Activated T-helper 9 cell treated with anti-CD3 and anti-CD28 coated beads, Interleukin-2, amount 50 U/mL, for 16 hours (primary cell): Measurements from ENCODE around the gene PRR19.
"Not testable (repeated sequence)": the region's sequence is repeated elsewhere in the genome, so short reads cannot be mapped to it uniquely, and the experiment has no call there.

ENCODE experiments used
- DNase-seq: peaks from one replicate; pipeline ENCODE4 v3.0.0-alpha.2; 2020; ENCODE audit warnings: low read depth

PRR19 gene

DNA sequence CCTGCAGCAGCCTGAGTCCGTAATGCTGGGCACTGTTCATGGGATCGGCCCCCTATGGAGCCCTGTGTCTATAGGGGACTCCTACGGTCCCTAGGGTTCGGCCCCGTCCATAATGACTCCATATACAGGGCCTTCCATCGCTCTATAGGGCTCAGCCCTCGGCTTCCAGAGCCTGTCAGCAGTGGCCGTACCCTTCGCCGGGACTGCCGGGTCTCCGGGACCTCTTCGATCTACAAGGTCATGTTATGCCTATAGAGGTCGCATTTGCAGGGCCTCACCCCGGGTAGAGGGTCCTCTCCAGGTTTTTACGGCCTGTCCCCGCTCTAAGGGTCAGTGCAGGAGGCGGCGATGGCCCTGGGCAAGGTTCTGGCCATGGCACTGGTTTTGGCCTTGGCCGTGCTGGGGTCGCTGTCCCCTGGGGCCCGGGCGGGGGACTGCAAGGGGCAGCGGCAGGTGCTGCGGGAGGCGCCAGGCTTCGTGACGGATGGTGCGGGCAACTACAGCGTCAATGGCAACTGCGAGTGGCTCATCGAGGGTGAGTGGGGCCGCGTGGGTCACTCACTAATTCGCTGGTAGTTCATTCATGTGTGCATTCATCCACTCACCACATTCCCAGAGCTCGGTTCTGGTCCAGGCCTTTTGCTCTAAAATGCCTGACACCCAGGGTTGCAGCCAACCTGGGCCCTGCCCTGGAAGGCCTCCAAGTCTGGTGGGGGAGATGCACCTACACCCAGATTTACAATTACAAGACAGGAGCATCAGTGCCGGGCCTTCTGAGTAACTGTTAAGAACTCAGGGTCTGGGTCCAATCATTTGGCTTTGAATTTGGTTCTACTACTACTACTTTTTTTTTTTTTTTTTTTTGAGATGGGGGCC, 24.2 kb downstream of the PRR19 start:
- no peak for DNase-seq

DNA sequence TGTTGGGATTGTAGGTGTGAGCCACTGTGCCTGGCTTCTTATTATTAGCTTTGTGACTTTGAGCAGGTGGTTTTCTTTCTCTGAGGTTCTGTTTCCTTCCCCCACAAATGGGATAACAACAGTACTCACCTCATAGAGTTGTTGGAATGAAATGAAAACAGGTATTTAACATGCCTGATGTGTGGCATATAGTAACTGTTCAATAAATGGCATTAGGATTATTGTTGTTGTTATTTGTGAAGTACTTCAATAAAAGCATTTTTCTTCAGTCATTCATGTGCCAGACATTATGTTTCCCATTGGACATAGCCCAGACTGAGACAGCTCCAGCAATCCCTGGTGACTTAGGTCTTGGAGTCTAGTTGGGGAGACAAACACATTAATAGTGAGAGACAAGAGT, 25.0 kb downstream of the PRR19 start:
- DNase-seq: no peak

DNA sequence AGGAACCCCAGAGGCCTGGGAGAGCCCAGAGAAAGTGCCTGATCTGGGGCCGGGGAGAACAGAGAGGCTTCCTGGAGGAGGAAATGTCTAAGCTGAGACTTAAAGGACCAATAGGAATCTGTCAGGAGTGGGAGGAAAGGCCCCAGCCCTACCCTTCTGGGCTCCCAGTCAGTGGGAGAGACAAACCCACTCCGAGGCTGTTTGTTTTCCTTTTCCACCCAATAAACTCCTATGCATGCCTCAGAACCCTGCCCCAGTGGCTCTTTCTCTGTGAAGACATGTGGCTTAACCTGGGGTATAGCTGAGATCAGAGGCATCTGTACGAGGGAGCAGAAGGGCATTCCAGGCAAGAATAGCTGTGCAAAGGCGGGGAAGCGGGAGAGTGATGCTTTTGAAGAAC, 25.4 kb downstream of the PRR19 start:
- no peak for DNase-seq

DNA sequence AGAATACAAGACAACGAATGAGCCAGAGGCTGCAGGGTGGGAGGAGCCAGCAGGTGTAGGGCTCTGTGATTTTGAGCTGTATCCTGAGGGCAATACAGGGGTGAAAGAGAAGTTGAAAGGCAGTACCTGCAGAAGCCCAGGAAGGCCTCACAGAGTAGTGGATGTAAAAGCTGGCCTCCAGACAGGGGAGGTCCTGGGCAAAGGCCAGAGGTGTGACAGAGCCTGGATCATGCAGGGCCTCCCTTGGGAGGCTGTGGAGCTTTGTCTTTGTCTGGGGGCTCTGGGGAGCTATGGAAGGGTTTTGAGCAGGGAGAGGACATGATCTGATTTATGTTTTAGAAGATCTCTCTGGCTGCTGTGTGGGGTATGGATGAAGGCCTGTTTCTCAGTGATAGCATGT, 26.2 kb downstream of the PRR19 start:
- no peak for DNase-seq

DNA sequence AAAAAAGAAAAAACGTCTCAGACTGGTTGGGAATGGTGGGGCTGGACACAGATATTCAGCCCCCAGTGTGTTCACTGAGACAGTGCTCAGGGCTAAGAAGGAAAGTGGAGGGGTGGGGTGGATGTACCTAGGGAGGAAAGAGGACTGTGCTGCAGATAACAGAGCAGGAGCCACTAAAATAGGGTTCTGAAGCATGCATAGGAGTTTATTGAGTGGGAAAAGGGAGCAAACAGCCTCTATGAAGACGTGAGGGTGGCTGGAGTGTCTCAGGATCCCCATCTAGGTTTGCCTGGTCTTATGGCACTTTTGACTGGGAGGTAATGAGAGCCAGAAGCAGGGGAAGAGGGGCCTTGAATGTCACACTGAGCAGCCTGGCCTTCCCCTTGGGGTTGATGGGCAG, 26.9 kb downstream of the PRR19 start:
- DNase-seq: no peak

DNA sequence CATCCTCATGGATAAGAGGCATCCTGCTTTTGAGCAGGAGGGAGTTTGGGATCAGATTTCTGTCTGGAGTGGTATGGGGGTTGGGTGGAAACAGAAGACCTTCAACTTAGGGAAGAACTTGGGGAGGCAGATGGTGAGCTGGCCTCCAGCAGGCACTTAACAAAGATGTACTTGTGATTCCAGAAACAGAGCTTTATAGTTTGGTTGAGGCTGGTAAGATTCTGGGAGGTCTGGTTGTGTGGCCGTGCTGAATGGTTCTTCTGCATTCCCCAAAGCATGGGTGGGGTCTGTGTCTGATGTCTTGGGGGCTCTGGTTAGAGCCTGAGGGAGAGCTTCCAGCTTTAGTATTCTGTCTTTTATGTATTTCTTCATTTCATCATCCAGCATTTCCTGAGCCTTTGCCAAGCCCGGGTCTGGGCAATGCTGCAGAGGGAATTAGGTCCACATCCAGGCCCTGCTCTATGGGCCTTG, 28.3 kb downstream of the PRR19 start:
- no peak for DNase-seq

DNA sequence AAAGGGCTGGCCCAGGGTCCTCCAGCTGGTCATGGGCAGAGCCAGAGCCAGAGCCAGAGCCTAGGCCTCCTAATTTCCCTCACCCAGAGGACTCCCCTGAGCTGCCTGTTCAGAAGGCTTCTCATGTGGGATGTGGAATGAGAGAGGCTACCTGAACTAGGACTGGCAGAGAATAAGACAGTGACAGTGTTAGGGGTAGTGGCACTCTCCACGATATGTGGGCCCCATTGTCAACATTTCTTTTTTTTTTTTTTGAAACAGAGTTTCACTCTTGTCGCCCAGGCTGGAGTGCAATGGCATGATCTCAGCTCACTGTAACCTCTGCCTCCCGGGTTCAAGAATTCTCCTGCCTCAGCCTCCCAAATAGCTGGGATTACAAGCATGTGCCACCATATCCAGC, 29.4 kb downstream of the PRR19 start:
- DNase-seq: not testable (repeated sequence)

DNA sequence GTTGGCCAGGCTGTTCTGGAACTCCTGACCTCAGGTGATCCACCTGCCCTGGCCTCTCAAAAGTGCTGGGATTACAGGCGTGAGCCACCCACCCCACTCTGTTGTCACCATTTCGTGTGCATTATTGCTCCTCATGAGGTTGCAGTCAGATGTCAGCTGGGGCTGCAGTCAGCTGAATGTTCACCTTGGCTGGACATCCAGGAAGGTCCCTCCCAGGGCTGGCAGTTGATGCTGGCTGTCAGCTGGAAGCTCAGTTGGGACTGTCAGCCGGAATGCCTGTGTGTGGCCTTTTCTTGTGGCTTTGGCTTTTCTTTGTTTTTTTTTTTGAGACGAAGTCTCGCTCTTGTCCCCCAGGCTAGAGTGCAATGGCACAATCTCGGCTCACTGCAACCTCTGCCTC, 30.1 kb downstream of the PRR19 start:
- DNase-seq: no peak

DNA sequence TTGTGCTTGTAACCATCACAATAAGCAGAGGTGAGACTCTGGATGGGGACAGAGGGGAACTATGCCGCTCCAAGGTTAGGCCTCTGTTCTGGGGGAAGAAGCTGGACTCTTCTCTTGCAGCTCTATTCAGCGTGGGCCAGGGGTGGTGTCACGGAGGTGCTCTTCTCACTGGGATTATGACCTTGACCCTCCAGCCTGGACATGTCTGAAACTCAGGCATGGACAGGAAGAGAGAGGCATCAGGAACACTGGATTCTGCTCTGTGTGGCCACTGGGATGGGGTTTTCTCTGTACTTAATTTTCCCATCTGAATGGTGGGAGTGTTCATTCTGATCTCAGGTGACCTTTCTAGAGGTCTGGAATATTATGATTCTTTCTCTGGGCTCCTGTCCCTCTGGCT, 31.1 kb downstream of the PRR19 start:
- no peak for DNase-seq

DNA sequence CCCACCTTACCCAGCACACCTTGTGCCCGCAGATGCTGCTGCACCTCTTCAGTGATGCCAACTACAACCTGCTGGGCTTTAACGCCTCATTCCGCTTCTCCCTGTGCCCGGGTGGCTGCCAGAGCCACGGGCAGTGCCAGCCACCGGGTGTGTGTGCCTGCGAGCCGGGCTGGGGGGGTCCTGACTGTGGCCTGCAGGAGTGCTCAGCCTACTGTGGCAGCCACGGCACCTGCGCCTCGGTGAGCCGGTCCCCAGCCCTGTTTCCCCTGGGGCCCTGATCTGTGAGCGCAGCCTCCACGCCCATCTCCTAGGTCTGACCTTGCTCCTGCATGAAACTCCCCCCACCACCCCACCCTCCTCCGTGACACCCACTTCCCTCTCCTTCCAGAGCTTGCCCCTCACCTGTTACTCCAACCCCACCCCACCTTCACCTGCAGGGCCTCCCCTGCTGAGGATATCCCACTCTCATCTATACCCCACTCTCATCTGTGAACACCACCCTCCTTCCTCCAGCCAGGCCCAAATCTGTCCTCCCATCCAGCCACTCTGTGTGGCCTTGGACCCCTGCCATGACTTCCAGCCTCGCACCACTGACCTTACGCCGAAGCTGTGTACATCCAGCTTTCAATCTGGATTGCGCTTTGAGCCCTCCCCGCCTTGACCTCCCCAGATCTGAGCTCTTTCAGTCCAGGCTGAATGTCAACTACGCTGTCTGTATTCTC, 32.2 kb downstream of the PRR19 start:
- no peak for DNase-seq

DNA sequence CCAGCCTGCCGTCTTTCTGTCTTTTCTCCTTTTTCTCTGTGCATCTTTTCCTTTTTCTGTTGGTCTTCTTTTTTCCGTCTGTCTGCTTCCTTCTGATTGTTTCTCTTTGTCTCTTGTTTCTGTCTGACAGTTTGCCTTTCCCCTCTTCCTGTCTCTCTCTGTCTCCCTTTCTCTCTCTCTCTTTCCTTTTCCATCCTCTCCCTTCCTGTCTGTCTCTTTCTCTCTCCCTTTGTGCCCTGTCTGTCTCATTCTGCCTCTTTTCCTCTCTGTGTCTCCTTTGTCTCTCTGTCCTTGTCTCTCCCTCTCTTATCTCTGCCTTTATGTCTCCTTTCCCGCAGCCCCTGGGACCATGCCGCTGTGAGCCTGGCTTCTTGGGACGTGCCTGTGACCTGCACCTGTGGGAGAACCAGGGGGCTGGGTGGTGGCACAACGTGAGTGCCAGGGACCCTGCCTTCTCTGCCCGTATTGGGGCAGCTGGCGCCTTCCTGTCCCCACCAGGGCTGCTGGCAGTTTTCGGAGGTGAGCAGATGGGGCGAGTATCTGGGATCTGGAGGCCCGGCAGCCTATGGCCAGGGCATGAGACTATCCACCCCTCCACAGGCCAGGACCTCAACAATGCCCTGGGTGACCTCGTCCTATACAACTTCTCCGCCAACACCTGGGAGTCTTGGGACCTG, 32.9 kb downstream of the PRR19 start:
- DNase-seq: no peak

DNA sequence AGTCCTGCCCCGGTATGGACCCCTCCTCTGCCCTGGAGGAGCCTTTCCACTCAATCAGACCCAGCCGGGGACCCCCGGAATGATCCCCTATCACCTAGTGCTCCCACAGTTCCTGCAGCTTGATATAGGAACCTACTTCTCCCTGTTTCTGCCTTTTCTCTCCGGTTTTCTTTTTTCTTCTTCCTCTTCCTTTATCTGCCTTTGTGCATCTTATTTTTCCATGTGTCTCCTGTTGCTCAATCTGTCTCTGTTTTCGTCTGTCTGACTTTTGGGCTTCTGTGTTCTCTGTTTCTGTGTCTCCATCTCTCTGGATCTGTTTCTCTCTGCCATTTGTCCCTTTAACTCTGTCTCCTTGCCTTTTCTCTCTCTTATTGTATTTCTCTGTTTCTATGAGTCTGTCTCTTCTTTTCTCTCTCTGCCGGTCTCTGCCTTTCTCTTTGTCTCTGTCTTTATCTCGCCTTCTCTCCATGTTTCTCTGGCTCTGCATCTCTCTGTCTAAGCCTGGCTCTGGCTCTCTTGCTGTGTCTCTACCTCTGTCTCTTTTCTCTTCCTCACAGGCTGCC, 33.5 kb downstream of the PRR19 start:
- DNase-seq: no peak

DNA sequence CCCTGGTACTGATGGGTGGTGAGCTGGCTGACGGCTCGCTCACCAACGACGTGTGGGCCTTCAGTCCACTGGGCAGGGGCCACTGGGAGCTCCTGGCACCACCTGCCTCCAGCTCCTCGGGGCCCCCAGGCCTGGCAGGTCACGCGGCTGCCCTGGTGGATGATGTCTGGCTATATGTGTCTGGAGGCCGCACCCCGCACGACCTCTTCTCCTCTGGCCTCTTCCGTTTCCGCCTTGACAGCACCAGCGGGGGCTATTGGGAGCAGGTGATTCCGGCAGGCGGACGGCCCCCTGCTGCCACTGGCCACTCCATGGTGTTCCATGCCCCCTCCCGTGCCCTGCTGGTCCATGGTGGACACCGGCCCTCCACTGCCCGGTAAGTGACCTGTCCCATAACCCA, 34.0 kb downstream of the PRR19 start:
- no peak for DNase-seq

DNA sequence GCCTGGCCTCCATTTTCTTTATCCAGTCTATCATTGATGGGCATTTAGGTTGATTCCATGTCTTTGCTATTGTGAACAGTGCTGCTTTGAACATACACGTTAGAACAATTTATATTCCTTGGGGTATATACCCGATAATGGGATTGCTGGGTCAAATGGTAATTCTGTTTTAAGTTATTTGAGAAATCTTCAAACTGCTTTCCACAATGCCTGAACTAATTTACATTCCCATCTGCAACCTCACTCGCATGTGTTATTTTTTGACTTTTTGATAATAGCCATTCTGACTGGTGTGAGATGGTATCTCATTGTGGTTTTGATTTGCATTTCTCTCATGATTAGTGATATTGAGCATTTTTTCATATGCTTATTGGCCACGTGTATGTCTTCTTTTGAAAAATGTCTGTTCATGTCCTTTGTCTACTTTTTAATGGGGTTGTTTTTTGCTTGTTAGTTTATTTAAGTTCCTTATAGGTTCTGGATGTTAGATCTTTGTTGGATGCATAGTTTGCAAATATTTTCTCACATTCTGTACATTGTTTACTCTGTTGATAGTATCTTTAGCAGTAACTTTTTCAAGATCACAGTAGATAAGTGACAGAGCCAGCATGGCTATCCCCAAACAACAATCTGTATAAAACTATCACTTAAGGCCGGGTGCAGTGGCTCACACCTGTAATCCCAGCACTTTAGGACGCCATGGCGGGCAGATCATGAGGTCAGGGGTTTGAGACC, 37.4 kb downstream of the PRR19 start:
- not testable (repeated sequence) for DNase-seq

DNA sequence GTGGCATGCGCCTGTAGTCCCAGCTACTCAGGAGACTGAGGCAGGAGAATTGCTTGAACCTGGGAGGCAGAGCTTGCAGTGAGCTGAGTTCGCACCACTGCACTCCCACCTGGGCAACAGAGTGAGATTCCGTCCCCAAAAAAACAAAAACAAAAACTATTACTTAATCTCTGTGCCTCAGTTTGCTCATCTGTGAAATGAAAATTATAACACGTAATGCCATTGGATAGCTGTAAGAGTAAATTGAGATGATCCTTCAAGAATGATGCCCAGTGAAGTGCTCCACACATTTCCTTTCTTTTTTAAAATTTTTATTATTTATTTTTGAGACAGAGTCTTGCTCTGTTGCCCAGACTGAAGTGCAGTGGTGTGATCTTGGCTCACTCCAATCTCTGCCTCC, 38.0 kb downstream of the PRR19 start:
- DNase-seq: not testable (repeated sequence)

DNA sequence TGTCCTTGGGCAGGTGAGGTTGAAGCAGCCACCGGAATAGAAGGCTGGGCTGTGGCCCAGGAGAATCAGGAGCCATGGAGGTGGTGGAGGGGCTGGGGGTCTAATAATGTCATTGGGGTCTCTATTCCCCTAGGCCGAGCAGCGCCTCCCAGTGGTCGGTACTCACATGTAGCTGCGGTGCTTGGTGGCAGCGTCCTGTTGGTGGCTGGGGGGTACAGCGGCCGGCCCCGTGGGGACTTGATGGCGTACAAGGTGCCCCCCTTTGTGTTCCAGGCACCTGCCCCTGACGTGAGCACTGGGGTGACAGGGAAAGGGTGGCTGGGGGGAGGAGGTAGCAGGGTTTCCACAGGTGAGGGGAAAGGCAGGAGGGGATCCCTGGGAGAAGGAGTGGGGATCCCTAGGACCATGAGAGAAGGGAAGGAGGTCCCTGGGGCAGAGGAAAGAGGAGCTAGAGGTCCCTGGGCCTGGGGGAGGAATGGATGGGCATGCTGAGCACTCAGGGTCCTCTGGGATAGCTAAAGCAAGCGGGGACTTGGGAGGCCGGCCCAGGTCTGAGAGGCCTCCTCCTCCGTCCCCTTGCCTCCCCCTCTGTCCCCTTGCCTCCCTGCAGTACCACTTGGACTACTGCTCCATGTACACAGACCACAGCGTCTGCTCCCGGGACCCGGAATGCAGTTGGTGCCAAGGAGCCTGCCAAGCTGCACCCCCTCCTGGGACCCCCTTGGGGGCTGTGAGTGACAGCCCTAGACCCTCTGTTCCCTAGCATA, 41.6 kb downstream of the PRR19 start:
- DNase-seq: no peak

DNA sequence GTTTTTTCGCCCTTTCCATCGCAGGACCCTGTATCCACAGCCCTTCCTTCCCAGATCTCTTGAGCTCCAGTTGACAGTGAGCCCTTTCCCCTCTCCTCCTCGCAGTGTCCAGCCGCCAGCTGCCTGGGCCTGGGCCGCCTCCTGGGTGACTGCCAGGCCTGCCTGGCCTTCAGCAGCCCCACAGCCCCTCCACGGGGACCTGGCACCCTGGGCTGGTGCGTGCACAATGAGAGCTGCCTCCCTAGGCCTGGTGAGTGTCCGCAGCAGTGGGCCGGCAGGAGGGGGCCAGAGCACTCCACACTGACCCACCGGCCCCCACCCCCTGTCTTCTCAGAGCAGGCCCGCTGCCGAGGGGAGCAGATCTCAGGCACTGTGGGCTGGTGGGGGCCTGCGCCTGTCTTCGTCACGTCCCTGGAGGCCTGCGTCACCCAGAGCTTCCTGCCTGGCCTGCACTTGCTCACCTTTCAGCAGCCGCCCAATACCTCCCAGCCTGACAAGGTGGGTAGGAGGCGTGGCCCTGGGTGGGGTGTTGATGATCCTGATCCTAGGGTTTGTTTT, 42.5 kb downstream of the PRR19 start:
- no peak for DNase-seq

DNA sequence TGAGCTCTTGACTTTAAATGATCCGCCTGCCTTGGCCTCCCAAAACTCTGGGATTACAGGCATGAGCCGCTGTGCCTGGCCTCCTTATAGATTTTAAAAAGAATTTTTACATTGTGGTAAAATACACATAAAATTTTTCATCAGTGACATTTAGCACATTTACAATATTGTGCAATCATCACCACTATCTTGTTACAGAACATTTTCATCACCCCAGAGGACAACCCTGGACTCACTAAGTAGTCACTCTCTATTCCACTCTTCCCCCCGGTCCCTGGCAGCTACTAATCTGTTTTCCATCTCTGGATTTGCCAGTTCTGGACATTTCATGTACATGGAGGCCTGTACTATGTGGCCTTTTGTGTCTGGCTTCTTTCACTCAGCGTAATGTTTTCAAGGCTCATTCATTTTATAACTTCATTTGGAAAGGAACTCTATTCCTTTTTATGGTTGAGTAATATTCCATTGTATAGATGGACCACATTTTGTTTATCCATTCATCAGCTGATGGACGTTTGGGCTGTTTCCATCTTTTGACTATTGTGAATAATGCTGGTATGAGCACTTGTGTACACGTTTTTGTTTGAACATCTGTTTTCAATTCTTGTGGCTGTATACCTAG, 43.4 kb downstream of the PRR19 start:
- DNase-seq: no peak

DNA sequence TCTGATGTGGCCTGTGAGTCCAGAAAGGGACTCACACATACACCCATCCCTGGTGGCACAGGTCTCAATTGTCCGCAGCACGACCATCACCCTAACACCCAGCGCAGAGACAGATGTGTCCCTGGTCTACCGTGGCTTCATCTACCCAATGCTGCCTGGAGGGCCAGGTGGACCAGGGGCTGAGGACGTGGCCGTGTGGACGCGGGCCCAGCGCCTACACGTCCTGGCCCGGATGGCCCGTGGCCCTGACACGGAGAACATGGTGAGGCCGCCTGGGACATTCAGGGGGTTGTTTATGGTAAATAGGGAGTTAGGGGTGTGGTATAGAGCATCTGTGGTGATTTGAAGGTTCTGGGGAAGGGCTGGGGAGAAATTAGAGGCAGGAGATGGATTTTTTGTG, 46.3 kb downstream of the PRR19 start:
- DNase-seq: no peak

DNA sequence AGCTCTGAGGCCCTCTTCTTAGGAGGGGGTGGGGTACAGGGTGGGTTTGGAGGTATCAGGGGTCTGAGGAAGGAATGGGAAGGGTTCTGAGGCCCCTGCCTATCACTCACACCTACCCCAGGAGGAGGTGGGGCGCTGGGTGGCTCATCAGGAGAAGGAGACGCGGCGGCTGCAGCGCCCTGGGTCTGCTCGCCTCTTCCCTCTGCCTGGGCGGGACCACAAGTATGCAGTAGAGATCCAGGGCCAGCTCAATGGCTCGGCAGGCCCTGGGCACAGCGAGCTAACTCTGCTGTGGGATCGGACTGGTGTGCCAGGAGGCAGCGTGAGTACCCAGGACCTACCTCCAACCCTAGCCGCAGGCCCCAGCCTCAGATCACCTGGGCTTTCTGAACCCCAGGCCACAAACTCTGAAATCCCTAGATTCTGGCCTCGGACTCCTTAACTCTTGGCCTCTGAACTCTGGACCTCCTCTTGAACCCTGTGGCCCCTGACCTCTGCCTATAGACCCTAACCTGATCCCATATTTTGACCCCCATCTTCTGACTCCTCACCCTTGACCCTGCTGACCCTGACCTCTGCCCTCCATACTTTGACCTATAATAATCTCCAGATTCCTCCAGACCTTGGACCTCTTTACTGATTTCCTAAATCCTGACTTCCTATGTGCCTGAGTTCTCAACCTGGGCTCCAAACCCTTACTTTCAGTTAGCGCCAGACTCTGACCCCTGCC, 47.6 kb downstream of the PRR19 start:
- DNase-seq: no peak
